ENCODE measurements around the gene ATXN7L2. TPM values are rescaled to one million over a fixed set of nuclear protein-coding genes. Genes with fewer than 3 reads are reported as not detected.

Gene ATXN7L2
- total RNA-seq, 1 donor from 2014 or later = 3.8 TPM

GRCh38 chr1:109514846-109515245, 31.1 kb downstream of the ATXN7L2 start:
- no peak for DNase-seq (ENCODE audit: low spot score)
- intact Hi-C loops (cut with DNase I) = no loop called here

- no peak for DNase-seq (ENCODE audit: low spot score)
- intact Hi-C loops (cut with DNase I) = no loop called here
These were observed 33.2 kb downstream of the ATXN7L2 start for GRCh38 chr1:109516872-109517271.

- DNase-seq (ENCODE audit: low spot score) = no peak
- intact Hi-C loops (cut with DNase I) = no loop called here
These were observed 33.6 kb downstream of the ATXN7L2 start for GRCh38 chr1:109517337-109517736.

DNA sequence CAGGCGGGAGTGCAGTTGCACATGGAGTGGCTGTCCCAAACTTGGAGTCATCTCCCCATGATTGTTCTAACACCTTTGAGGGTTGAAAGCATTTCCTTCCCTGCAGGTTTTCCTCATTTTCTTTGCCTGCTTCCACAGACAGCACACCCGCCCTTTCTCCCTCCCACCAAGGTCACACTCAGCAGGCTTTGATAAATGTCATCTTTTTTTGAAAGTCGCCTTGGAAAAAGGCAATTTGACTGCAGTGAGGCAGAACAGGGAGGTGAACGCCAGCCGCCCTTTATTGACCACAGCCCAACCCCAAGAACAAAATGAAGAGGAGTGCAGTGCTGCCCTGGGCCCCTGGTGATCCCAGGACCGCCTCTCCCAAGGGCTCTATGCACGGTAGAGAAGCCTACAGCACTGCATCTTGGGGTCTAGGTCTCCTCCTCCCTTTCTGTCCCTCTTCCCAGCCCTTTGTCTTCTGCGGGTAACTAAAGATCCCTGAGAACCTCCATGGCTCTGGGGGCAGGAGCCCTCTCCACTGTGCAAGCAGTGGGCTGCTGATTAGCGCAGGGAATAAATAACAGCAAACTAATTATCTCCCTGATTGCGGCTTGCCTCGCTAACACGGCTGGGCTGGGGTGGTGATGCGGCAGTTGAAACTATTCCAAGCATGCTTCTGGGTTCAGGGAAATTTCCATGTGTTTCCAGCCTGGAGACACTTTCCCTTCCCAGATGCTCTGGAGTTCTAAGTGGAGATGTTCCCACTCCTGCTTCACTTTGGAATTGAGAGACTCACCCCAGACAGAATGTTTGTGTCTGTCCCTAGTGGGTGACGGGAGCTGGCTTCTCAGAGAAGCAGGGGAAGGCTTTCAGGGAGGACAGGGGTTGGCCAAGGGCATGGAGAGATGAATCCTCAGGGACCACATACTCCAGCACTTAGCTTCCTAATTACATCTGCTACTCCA, 37.6 kb downstream of the ATXN7L2 start:
- intact Hi-C loops (cut with DNase I) = no loop called here
- DNase-seq (ENCODE audit: low spot score) = no peak

DNA sequence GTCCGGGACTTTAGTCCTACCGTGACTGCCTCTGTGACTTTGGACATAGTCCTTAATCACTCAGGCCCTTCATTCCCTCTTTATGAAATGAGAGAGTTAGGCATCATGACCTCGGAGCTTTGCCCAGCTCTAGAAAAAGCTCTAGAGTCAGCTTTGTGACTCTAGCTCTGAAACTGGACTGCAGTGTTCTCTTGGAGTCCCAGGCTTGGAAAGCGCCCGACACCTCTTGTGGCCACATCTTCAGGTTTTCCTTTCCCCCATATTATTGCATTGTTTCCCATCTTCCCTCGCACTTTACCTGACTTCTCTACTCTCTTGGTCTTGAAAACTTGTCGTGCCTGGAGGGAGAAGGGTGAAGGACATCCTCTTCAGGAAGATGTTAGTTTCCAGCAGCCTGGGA, 38.3 kb downstream of the ATXN7L2 start:
- intact Hi-C loops (cut with DNase I) = no loop called here
- DNase-seq (ENCODE audit: low spot score) = no peak

- intact Hi-C loops (cut with DNase I) = no loop called here
- no peak for DNase-seq (ENCODE audit: low spot score)
These were observed 40.0 kb downstream of the ATXN7L2 start for GRCh38 chr1:109523706-109524105.

DNA sequence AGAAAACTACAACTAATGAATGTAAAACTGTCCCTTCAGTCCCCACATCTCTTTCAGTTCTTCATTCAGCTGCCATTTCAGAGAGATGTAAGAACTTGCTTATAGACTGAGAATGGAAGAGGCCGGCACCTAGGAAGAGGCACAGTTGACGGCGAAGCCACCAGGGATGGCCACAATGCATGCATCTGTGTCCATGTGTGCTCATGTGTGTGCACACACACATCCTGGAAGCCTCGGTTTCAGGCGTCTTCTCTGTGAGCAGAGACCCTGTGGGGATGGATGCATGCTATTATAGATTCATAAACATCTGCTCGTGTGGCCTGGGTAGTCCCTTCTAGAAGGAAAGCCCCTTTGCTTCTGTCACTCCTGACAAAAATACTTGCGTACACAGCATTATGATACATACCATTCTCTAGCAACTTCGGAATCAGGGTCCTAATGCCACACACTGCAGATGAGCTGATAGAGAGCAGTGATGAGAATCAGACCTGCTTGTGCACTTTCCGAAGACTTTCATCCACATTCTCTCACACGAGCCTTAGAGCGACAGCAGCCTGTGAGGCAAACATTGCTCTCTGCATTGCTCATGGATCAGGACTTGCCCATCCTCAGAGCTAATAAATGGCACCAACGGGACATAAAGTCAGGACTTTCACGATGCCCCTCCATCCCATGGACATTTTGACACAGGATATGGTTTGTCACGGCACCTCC, 43.5 kb downstream of the ATXN7L2 start:
- DNase-seq (ENCODE audit: low spot score) = no peak

DNA sequence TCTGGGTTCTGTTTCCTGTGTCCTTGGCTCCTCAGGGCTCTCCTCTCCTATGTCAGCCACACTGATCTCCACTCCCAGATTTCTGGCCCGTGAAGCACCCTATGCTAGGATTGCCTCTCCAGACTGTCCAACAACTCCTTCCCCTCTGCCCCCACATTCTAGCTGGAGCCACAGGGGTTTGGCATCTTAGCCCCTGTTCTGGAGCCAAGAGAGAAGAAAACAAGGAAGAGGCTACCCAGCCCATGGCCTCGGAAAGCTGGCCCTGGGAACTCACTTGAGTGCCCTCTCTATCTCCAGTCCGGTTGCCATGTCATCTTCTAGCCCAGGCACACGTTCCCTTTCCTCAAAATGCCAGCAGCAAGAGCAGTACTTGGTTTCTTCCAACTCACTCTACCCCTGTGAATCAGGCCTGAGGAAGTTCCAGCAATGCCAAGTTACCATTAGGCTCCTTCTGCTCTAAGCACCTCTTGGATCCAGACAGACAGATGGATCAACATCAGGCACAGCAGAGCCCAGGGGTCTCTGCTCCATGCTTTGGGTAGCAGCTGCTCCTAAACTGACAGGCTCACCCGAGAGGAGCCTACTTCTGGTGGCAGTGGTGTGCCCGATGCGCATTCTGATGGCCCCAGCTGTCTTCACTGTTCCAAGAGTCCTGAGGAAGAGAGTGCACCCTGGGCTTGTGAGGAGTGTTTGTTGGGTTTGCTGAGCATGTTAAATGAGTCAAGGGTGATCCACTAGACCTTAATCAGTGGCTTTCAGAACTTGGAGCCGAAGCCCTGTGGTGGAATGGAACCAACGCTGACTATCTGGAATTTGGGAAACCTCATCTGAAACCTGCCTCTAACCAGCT, 44.4 kb downstream of the ATXN7L2 start:
- intact Hi-C loops (cut with DNase I) = no loop called here
- peak; percentile 63 for DNase-seq (ENCODE audit: low spot score)

More for the DNA sequence above, 43.5 kb downstream of the ATXN7L2 start:
- intact Hi-C loops (cut with DNase I) = no loop called here

GRCh38 chr1:109528712-109529111, 45.0 kb downstream of the ATXN7L2 start:
- DNase-seq (ENCODE audit: low spot score) = peak; percentile 49
- intact Hi-C loops (cut with DNase I) = no loop called here

DNA sequence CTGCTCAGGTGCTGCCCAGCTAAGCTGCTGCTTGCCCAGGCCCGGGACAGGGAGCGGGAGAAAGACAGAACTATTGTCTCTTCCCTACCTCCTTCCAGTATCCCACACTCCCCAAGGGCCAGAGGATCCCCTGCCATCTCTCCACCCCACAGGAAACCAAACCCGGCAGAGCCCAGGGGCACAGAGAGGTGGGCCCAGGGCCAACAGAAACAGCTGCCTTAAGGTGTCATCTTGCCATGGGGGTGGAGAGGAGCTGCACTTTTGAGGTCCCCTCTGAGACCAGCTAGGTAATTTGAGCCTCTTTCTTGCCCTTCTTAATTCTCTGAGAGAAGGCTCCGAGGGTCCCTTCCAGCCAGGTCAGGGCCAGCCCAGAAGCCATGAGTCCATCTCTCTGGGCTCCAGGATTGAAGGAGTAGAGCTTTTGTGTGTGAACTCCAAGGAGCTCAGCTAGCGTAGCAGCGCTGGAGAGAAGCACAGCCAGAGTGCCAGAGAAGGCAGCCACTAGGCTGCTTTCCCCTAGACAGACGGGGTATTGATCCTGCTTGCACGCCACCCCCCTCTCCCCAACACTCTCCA, 46.3 kb downstream of the ATXN7L2 start:
- DNase-seq (ENCODE audit: low spot score) = peak; percentile 69
- intact Hi-C loops (cut with DNase I) = loop anchor here (5.0 kb wide), 4 partner anchors 103 to 268 kb away; partner anchors contain the start of genes PSMA5 and PSRC1

- intact Hi-C loops (cut with DNase I) = loop anchor here (5.0 kb wide), 4 partner anchors 103 to 268 kb away; partner anchors contain the start of genes PSMA5 and PSRC1
- no peak for DNase-seq (ENCODE audit: low spot score)
These were observed 46.9 kb downstream of the ATXN7L2 start for GRCh38 chr1:109530457-109531087.

DNA sequence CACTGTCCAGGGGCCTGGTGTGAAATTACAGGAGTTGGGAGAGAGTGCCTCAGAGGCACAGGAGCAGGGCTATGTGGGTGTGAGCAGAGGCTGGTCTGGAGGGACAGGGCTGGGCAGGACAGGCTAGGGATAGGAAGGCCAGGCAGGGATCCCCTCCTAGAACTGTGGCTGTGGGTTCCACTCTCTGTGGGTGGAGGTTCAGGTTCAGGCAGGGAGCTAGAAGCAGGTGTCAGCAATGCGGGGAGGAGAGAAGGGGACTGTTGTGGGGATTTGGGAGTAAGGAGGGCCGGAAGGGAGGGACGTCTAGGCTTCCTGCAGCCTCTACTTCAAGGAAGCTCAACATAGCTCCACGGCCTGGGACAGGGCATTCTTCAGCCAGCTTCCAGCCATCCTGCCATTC, 47.7 kb downstream of the ATXN7L2 start:
- peak; percentile 54 for DNase-seq (ENCODE audit: low spot score)
- intact Hi-C loops (cut with DNase I) = loop anchor here (5.0 kb wide), 4 partner anchors 104 to 269 kb away; partner anchors contain the start of genes PSMA5 and PSRC1

DNA sequence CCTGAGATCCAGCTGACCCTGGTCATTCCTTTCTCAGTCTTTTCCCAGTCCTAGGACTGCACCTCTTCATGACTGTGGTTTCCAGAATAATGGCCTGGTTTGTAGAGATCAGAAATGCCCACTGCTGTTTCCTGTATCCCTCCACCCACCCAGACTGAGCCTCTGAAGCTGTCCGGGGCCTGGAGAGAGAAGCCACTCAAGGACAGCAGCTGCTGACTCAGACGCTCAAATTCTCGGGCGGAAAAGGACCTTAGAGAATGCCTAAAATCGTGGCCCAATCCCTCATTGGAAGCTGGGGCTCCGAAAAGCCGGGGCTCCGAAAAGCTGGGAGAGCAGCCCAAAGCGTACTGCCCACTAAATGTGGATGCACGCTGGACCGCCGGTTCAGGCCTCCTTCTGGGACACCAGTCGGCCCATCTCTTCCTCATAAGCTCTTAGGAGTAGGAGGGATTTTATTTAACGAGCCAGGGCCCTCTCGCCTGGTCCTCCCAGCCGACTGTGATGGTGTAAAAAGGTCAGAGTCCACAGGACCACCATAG, 48.2 kb downstream of the ATXN7L2 start:
- no peak for DNase-seq (ENCODE audit: low spot score)
- intact Hi-C loops (cut with DNase I) = loop anchor here (1.0 to 5.0 kb wide), 5 partner anchors 38 to 270 kb away; partner anchors contain the start of genes CYB561D1, PSMA5 and PSRC1

GRCh38 chr1:109532365-109533136, 48.8 kb downstream of the ATXN7L2 start:
- peak; percentile 92 for DNase-seq (ENCODE audit: low spot score)
- intact Hi-C loops (cut with DNase I) = loop anchor here (1.0 to 5.0 kb wide), 5 partner anchors 38 to 270 kb away; partner anchors contain the start of genes CYB561D1, PSMA5 and PSRC1

GRCh38 chr1:109534307-109534858, 50.7 kb downstream of the ATXN7L2 start:
- intact Hi-C loops (cut with DNase I) = loop anchor here (5.0 kb wide), 4 partner anchors 107 to 272 kb away; partner anchors contain the start of genes PSMA5 and PSRC1
- DNase-seq (ENCODE audit: low spot score) = no peak

- DNase-seq (ENCODE audit: low spot score) = peak; percentile 49
- intact Hi-C loops (cut with DNase I) = no loop called here
These were observed 51.8 kb downstream of the ATXN7L2 start for GRCh38 chr1:109535481-109535880.

GRCh38 chr1:109535971-109536491, 52.3 kb downstream of the ATXN7L2 start:
- intact Hi-C loops (cut with DNase I) = no loop called here
- DNase-seq (ENCODE audit: low spot score) = peak; percentile 77
